Activated naive CD8-positive, alpha-beta T cell treated with anti-CD3 and anti-CD28 coated beads, Interleukin-2, amount 50 U/mL, for 24 hours (primary cell): Measurements from ENCODE around the gene FASTKD1.

Experiments
- ATAC-seq: fragments of 150-1000 bp; cut with Tn5 transposase; one replicate; pipeline ENCODE4 v1.10.0; 2021
- DNase-seq: peaks from one replicate; pipeline ENCODE4 v3.0.0; 2021
- H3K27ac Mint-ChIP-seq: one replicate; pipeline ENCODE4 v1.8.0; 2021; ENCODE audit warnings: mild to moderate bottlenecking, mixed read lengths
- H3K27me3 Mint-ChIP-seq: one replicate; pipeline ENCODE4 v1.8.0; 2021; ENCODE audit warnings: mixed read lengths
- H3K36me3 Mint-ChIP-seq: one replicate; pipeline ENCODE4 v1.8.0; 2021; ENCODE audit warnings: low read depth, mixed read lengths
- H3K4me1 Mint-ChIP-seq: one replicate; pipeline ENCODE4 v1.8.0; 2021; ENCODE audit warnings: mixed read lengths
- H3K4me3 Mint-ChIP-seq: one replicate; pipeline ENCODE4 v1.8.0; 2021; ENCODE audit warnings: mild to moderate bottlenecking, moderate library complexity, mixed read lengths
- H3K9me3 Mint-ChIP-seq: one replicate; pipeline ENCODE4 v1.8.0; 2021; ENCODE audit warnings: mixed read lengths

The FASTKD1 gene

GRCh38 chr2:169509298-169509885 lies 64.3 kb downstream of the FASTKD1 start, which contains the start of gene KLHL41:
Gene KLHL41, plus strand, starts transcription at chr2:169509702. Its CDS starts 77 bp downstream, at chr2:169509779.
- H3K4me3 Mint-ChIP-seq, result no peak within 1 kb of the TSS
- no peak within 1 kb of the TSS for H3K27ac Mint-ChIP-seq
- no peaks in the 10 kb centered on the region for H3K27me3 Mint-ChIP-seq
- no peak for ATAC-seq
- peaks cover 8% of the 10 kb centered on the region for H3K4me1 Mint-ChIP-seq
- H3K36me3 Mint-ChIP-seq, result peaks cover under 1% of the 10 kb centered on the region
- no peak for DNase-seq
- H3K9me3 Mint-ChIP-seq, result no peaks in the 10 kb centered on the region

DNA sequence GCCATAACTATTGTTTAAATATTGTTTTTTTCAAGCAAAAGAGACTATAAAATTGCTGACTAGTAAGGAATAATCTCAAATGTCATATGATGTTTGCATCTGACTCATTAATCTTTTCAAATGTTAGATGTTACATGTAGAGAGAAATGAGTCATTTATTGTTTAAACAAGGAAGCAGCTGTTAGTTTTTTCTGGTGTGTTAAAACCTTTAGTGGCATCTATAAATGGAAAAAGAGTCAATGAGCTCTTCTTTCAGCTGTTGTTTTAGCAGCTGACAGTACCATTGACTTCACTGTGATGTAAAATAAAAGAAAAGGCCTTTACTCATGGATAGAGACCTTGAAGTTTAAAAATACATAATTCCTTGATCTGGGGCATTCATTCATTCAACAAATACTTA lies 66.0 kb downstream of the FASTKD1 start:
- H3K27me3 Mint-ChIP-seq, result no peaks in the 10 kb centered on the region
- peaks cover 6% of the 10 kb centered on the region for H3K36me3 Mint-ChIP-seq
- peaks cover 8% of the 10 kb centered on the region for H3K4me1 Mint-ChIP-seq
- H3K9me3 Mint-ChIP-seq, result no peaks in the 10 kb centered on the region
- no peak overlapping the region for H3K4me3 Mint-ChIP-seq
- DNase-seq, result no peak
- H3K27ac Mint-ChIP-seq, result peak overlapping the region; percentile 14
- peak; percentile 15 for ATAC-seq

- Mint-ChIP-seq H3K4me3 (no peak overlapping the region), H3K27ac (no peak overlapping the region), H3K9me3 (no peaks in the 10 kb centered on the region), H3K4me1 (peaks cover 8% of the 10 kb centered on the region), H3K27me3 (no peaks in the 10 kb centered on the region), H3K36me3 (peaks cover 6% of the 10 kb centered on the region)
- no peak for ATAC-seq
- no peak for DNase-seq
Measured at GRCh38 chr2:169504651-169505050, 69.0 kb downstream of the FASTKD1 start.

DNA sequence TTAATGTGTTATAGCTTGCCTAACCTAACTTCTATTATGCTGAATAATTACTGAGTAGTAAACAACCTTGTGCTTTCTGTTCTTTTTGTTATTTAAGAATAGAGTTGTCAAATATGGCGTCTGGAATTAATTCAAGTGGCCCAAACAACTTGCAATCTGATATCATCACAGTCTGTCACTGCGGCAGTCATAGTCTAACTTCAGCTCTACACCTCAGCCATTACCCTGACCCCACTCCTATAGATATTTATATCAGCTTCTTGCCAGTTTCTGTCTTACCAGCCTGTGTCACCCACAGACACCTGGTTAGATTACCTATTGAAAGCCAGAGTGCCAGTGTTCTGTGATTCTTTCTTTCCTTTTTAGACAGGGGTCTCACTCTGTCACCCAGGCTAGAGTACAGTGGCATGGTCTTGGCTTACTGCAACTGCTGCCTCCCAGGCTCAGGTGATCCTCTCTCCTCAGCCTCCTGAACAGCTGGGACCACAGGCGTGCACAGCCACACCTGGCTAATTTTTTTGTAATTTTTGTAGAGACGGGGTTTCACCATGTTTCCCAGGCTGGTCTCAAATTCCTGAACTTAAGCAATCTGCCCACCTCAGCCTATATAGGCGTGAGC lies 78.2 kb downstream of the FASTKD1 start:
- Mint-ChIP-seq H3K9me3 (no peaks in the 10 kb centered on the region), H3K4me3 (no peak overlapping the region), H3K27me3 (no peaks in the 10 kb centered on the region), H3K36me3 (peaks cover 3% of the 10 kb centered on the region), H3K4me1 (no peaks in the 10 kb centered on the region), H3K27ac (no peak overlapping the region)
- no peak for DNase-seq
- ATAC-seq, result no peak

- Mint-ChIP-seq H3K4me1 (no peaks in the 10 kb centered on the region), H3K27ac (no peak overlapping the region), H3K27me3 (no peaks in the 10 kb centered on the region), H3K36me3 (peaks cover 4% of the 10 kb centered on the region), H3K4me3 (no peak overlapping the region), H3K9me3 (no peaks in the 10 kb centered on the region)
- ATAC-seq, result no peak
- no peak for DNase-seq
Measured at GRCh38 chr2:169493360-169493759, 80.3 kb downstream of the FASTKD1 start.

DNA sequence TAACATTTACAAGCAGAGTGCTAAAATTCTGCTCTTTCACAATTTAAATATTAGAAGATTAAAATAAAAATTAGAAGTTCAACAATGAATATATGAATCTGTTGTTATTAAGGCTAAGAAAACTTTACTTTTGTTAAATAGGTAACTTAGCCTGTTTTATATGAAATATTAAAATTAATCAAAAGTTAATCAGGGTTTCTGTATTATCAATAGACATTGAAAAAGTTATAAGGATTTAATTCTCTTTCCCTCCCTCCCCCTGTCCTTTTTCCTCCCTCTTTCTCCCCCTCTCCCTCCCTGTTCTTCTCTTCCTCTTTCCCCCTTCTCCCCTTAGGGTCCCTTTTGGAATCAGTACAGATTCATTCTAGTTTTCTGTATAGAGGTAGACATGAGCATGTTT lies 82.3 kb downstream of the FASTKD1 start:
- H3K27me3 Mint-ChIP-seq, result no peaks in the 10 kb centered on the region
- no peaks in the 10 kb centered on the region for H3K4me1 Mint-ChIP-seq
- H3K27ac Mint-ChIP-seq, result no peak overlapping the region
- H3K36me3 Mint-ChIP-seq, result peaks cover 4% of the 10 kb centered on the region
- no peaks in the 10 kb centered on the region for H3K9me3 Mint-ChIP-seq
- ATAC-seq (no peak), DNase-seq (no peak)
- no peak overlapping the region for H3K4me3 Mint-ChIP-seq

- Mint-ChIP-seq H3K36me3 (peaks cover 4% of the 10 kb centered on the region), H3K27ac (no peak overlapping the region), H3K4me3 (no peak overlapping the region), H3K4me1 (no peaks in the 10 kb centered on the region), H3K27me3 (no peaks in the 10 kb centered on the region), H3K9me3 (no peaks in the 10 kb centered on the region)
- no peak for ATAC-seq
- no peak for DNase-seq
Measured at GRCh38 chr2:169490834-169491233, 82.8 kb downstream of the FASTKD1 start.

- Mint-ChIP-seq H3K4me1 (no peaks in the 10 kb centered on the region), H3K36me3 (peaks cover 6% of the 10 kb centered on the region), H3K27ac (no peak overlapping the region), H3K4me3 (no peak overlapping the region), H3K9me3 (no peaks in the 10 kb centered on the region), H3K27me3 (no peaks in the 10 kb centered on the region)
- DNase-seq (no peak), ATAC-seq (no peak)
Measured at GRCh38 chr2:169486487-169486886, 87.2 kb downstream of the FASTKD1 start.

DNA sequence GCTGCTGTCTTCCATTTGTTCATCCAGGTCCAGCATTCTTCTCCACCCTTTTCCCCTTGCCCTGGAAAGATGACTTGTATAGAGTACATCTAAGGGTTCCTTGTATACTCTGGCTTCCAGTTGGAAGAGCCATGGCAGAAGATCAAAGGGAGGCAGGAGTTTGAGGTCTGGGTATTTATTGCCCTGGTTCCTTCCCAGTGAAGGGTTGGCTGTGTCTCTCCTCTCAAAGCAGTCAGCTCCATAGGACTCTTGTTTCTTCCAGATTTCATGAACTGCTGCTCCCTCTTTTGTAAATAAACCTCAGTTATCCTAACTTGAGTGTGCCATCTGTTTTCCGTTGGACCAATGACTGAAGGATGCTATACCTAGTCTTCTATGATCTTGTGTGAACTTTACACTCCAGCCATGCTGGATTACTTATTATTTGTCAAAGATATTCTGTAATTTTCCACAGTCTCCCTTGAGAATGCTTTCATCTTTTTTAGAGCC lies 88.0 kb downstream of the FASTKD1 start:
- Mint-ChIP-seq H3K4me3 (no peak overlapping the region), H3K9me3 (no peaks in the 10 kb centered on the region), H3K36me3 (peaks cover 5% of the 10 kb centered on the region), H3K27ac (no peak overlapping the region), H3K4me1 (no peaks in the 10 kb centered on the region), H3K27me3 (no peaks in the 10 kb centered on the region)
- DNase-seq (no peak), ATAC-seq (no peak)

DNA sequence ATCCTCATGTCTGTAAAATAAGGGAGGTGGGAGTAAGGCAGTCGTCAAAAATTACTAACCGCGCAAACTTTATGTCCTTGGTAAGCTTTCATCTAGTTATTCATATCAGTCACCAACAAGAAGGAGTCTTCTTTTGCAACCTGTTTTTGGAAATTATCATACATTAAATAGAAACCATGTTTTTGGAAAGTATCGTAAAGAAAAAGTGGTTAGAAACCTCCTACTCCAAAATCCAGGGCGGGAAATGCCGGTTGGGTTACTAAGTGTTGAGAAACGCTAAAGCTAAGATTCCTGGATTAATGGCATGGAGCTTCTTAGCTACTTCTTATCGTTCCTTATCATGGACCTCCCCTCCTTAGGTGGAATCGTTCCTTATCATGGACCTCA lies 93.6 kb downstream of the FASTKD1 start:
- no peak overlapping the region for H3K27ac Mint-ChIP-seq

More for the DNA sequence above, 93.6 kb downstream of the FASTKD1 start:
- no peak for ATAC-seq
- H3K4me3 Mint-ChIP-seq, result peak overlapping the region; percentile 88
- H3K36me3 Mint-ChIP-seq, result no peaks in the 10 kb centered on the region
- DNase-seq, result no peak
- H3K9me3 Mint-ChIP-seq, result no peaks in the 10 kb centered on the region
- H3K4me1 Mint-ChIP-seq, result peaks cover 18% of the 10 kb centered on the region
- no peaks in the 10 kb centered on the region for H3K27me3 Mint-ChIP-seq
